Neural cell (in vitro differentiated cells): Measurements from ENCODE around the gene ADIG. TPM values are rescaled to one million over a fixed set of nuclear protein-coding genes. Genes with fewer than 3 reads are reported as not detected.

Experiments
- H2AFZ ChIP-seq: fragments of 200-600, 300-800 bp; sonication (generic), shearing (Covaris generic); 2 replicates; pipeline ENCODE4 v1.6.0; 2014; ENCODE audit warnings: low read depth, mild to moderate bottlenecking, antibody characterized with exemption, low read length, moderate library complexity
- H3F3A ChIP-seq: fragments of 200-600 bp; shearing (Covaris generic); 2 replicates; pipeline ENCODE4 v1.6.1; 2016; ENCODE audit warnings: mild to moderate bottlenecking, moderate library complexity, mixed read lengths, antibody characterized with exemption, low read length; ENCODE audit not compliant: insufficient read depth, poor library complexity, severe bottlenecking
- H3K27ac ChIP-seq: fragments of 200-600, 300-800 bp; sonication (generic), shearing (Covaris generic); 2 replicates; pipeline ENCODE4 v1.5.1; 2014; ENCODE audit warnings: mild to moderate bottlenecking, low read length, moderate library complexity
- H3K27me3 ChIP-seq: fragments of 300-800, 200-600 bp; sonication (generic), shearing (Covaris generic); 2 replicates; pipeline ENCODE4 v1.6.0; 2014; ENCODE audit warnings: mild to moderate bottlenecking, low read depth, low read length, moderate library complexity; ENCODE audit not compliant: insufficient read depth
- H3K36me3 ChIP-seq: fragments of 300-800, 200-600 bp; sonication (generic), shearing (Covaris generic); 2 replicates; pipeline ENCODE4 v1.5.1; 2014; ENCODE audit warnings: mild to moderate bottlenecking, antibody characterized with exemption, low read length, moderate library complexity; ENCODE audit not compliant: insufficient read depth
- H3K4me2 ChIP-seq: fragments of 300-800, 200-600 bp; sonication (generic), shearing (Covaris generic); 2 replicates; pipeline ENCODE4 v1.6.0; 2014; ENCODE audit warnings: mild to moderate bottlenecking, low read length
- H3K4me3 ChIP-seq: fragments of 300-800, 200-600 bp; sonication (generic), shearing (Covaris generic); 2 replicates; pipeline ENCODE4 v1.5.1; 2014; ENCODE audit warnings: mild to moderate bottlenecking, low read length, moderate library complexity
- H3K79me2 ChIP-seq: fragments of 200-600 bp; shearing (Covaris generic); replicated peaks from 2 replicates; pipeline ENCODE4 v1.6.0; 2014; ENCODE audit warnings: mild to moderate bottlenecking, low read length, moderate library complexity; ENCODE audit not compliant: insufficient read depth
- H3K9ac ChIP-seq: fragments of 300-800, 200-600 bp; sonication (generic), shearing (Covaris generic); 2 replicates; pipeline ENCODE4 v1.6.1; 2016; ENCODE audit warnings: mild to moderate bottlenecking, low read length, mixed read lengths
- H3K9me2 ChIP-seq: fragments of 200-600 bp; shearing (Covaris generic); 2 replicates; pipeline ENCODE4 v1.6.1; 2016; ENCODE audit warnings: mild to moderate bottlenecking, low read length, mixed read lengths; ENCODE audit not compliant: insufficient read depth
- H3K9me3 ChIP-seq: fragments of 200-600, 300-800 bp; sonication (generic), shearing (Covaris generic); 2 replicates; pipeline ENCODE4 v1.6.1; 2016; ENCODE audit warnings: mild to moderate bottlenecking, mixed run types, low read length, moderate library complexity, mixed read lengths
- H4K20me1 ChIP-seq: fragments of 200-600 bp; shearing (Covaris generic); 2 replicates; pipeline ENCODE4 v1.6.1; 2016; ENCODE audit warnings: mild to moderate bottlenecking, mixed run types; ENCODE audit not compliant: insufficient read depth
- EP300 ChIP-seq: fragments of 450-650 bp; conservative IDR thresholded peaks from 2 replicates; pipeline ENCODE4 v1.6.1; 2014; ENCODE audit warnings: antibody characterized with exemption, mild to moderate bottlenecking, moderate library complexity; ENCODE audit not compliant: poor library complexity, severe bottlenecking
- EZH2 ChIP-seq: fragments of 200-600, 300-800 bp; shearing (Covaris generic), sonication (generic); IDR thresholded peaks from 2 replicates; pipeline ENCODE4 v1.6.1; 2014; ENCODE audit warnings: antibody characterized with exemption, low read length, borderline replicate concordance, mild to moderate bottlenecking; ENCODE audit not compliant: insufficient read depth, poor library complexity, severe bottlenecking
- MXI1 ChIP-seq: fragments of 450-650 bp; conservative IDR thresholded peaks from 2 replicates; pipeline ENCODE4 v1.6.1; 2014; ENCODE audit warnings: antibody characterized with exemption, mild to moderate bottlenecking; ENCODE audit not compliant: poor library complexity, severe bottlenecking
- POLR2AphosphoS5 ChIP-seq: IDR thresholded peaks from 2 replicates; pipeline ENCODE4 v1.6.1; 2012
- RAD21 ChIP-seq: fragments of 450-650 bp; conservative IDR thresholded peaks from 2 replicates; pipeline ENCODE4 v1.6.1; 2014; ENCODE audit warnings: antibody characterized with exemption, mild to moderate bottlenecking, moderate library complexity
- REST ChIP-seq: IDR thresholded peaks from 2 replicates; pipeline ENCODE4 v1.6.1; 2012; ENCODE audit warnings: borderline replicate concordance
- SMC3 ChIP-seq: fragments of 450-650 bp; conservative IDR thresholded peaks from 2 replicates; pipeline ENCODE4 v1.6.1; 2014; ENCODE audit warnings: antibody characterized with exemption, mild to moderate bottlenecking, moderate library complexity; ENCODE audit not compliant: poor library complexity
- TAF1 ChIP-seq: IDR thresholded peaks from 2 replicates; pipeline ENCODE4 v1.6.1; 2012; ENCODE audit warnings: low read depth
- polyA plus RNA-seq: library from polyadenylated mRNA; depleted of rRNA; stranded (reverse); fragments of >200 nt; gene quantifications from 2 replicates; pipeline ENCODE4 v1.2.3, GENCODE V29; 2014
- TF ChIP-seq, protein P1 (sequence below): fragments of 450-650 bp; IDR thresholded peaks from 2 replicates; pipeline ENCODE4 v1.5.1; 2014; ENCODE audit warnings: antibody characterized with exemption, mild to moderate bottlenecking, moderate library complexity; ENCODE audit not compliant: poor library complexity, severe bottlenecking

ADIG gene
- polyA plus RNA-seq, 1 donor from 2014 or later = not detected

- Histone ChIP-seq H3K4me3 (no peak overlapping the region), H3K4me2 (no peak overlapping the region), H3K9me3 (no peaks in the 10 kb centered on the region)
Observed at GRCh38 chr20:38612751-38613515, 31.9 kb downstream of the ADIG start.

GRCh38 chr20:38615283-38615682 lies 34.3 kb downstream of the ADIG start:
- no peak overlapping the region for H3K4me3 ChIP-seq

More at GRCh38 chr20:38612751-38613515, 31.9 kb downstream of the ADIG start:
- H3K36me3 ChIP-seq = no peaks in the 10 kb centered on the region
- no peaks in the 10 kb centered on the region for H3K79me2 ChIP-seq
- no peak overlapping the region for H3K9ac ChIP-seq
- H3F3A ChIP-seq = no peaks in the 10 kb centered on the region
- H3K27ac ChIP-seq = no peak overlapping the region
- H4K20me1 ChIP-seq = no peaks in the 10 kb centered on the region
- TF ChIP-seq POLR2AphosphoS5 = no peak
- no peaks in the 10 kb centered on the region for H3K27me3 ChIP-seq
- no peaks in the 10 kb centered on the region for H3K9me2 ChIP-seq
- no peak overlapping the region for H2AFZ ChIP-seq

DNA sequence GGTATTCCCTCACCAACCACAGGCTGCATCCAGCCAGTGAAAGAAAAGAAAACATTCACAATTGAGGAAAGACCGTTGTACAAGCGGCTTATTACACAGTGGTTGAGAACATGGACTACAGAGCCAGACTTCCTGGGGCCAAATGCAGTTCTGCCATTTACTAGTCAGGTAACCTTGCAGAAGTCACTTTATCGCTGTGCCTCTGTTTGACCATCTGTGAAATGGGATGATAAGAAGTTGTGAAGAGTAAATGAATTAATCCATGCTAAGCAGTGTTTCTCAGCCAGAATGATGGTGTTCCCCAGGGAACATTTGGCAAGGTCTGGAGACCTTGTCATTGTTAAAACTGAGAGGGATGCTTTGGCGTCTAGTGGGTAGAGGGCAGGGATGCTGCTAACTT lies 35.5 kb downstream of the ADIG start:
- H3K9me2 ChIP-seq = no peaks in the 10 kb centered on the region
- H3K27me3 ChIP-seq = no peaks in the 10 kb centered on the region
- H3K9me3 ChIP-seq = no peaks in the 10 kb centered on the region
- H3K9ac ChIP-seq = no peak overlapping the region
- no peaks in the 10 kb centered on the region for H3F3A ChIP-seq
- H2AFZ ChIP-seq = no peak overlapping the region
- H3K36me3 ChIP-seq = no peaks in the 10 kb centered on the region
- no peak overlapping the region for H3K4me3 ChIP-seq
- no peak overlapping the region for H3K27ac ChIP-seq
- H4K20me1 ChIP-seq = no peaks in the 10 kb centered on the region
- H3K4me2 ChIP-seq = no peak overlapping the region
- no peaks in the 10 kb centered on the region for H3K79me2 ChIP-seq
- TF ChIP-seq POLR2AphosphoS5 = no peak
- TF ChIP-seq EP300 = no peak
- no peak for TF ChIP-seq SMC3
- TF ChIP-seq, protein P1, sequence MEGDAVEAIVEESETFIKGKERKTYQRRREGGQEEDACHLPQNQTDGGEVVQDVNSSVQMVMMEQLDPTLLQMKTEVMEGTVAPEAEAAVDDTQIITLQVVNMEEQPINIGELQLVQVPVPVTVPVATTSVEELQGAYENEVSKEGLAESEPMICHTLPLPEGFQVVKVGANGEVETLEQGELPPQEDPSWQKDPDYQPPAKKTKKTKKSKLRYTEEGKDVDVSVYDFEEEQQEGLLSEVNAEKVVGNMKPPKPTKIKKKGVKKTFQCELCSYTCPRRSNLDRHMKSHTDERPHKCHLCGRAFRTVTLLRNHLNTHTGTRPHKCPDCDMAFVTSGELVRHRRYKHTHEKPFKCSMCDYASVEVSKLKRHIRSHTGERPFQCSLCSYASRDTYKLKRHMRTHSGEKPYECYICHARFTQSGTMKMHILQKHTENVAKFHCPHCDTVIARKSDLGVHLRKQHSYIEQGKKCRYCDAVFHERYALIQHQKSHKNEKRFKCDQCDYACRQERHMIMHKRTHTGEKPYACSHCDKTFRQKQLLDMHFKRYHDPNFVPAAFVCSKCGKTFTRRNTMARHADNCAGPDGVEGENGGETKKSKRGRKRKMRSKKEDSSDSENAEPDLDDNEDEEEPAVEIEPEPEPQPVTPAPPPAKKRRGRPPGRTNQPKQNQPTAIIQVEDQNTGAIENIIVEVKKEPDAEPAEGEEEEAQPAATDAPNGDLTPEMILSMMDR = no peak
- TF ChIP-seq RAD21 = no peak
- no peak for TF ChIP-seq REST
- no peak for TF ChIP-seq TAF1
- TF ChIP-seq MXI1 = no peak

More at GRCh38 chr20:38615283-38615682, 34.3 kb downstream of the ADIG start:
- Histone ChIP-seq H3K27me3 (no peaks in the 10 kb centered on the region), H2AFZ (no peak overlapping the region), H3K27ac (no peak overlapping the region), H4K20me1 (no peaks in the 10 kb centered on the region), H3K4me2 (no peak overlapping the region), H3K9me3 (no peaks in the 10 kb centered on the region), H3K79me2 (no peaks in the 10 kb centered on the region), H3K9me2 (no peaks in the 10 kb centered on the region), H3K9ac (no peak overlapping the region), H3K36me3 (no peaks in the 10 kb centered on the region), H3F3A (no peaks in the 10 kb centered on the region)
- TF ChIP-seq EZH2 (no peak), TAF1 (no peak), REST (no peak), RAD21 (no peak)
